ENCODE data around the gene FAM171A1.
A peak's percentile ranks its signal among the peaks of the same experiment; 100 is the strongest.

- TF ChIP-seq CTCF (optimal IDR thresholded peaks at IDR 0.05 in 1 of 3, IDR thresholded peaks at IDR 0.05 in 1 of 3, conservative IDR thresholded peaks at IDR 0.05 in 1 of 3; ENCODE audit: extremely low read depth in 1 of 3, insufficient read depth in 2 of 3, low read length in 3 of 3), result peak; percentile 87 to 96 (median 91)
- no peak for TF ChIP-seq EZH2 (IDR thresholded peaks at IDR 0.05; ENCODE audit: low read length)
Observed at GRCh38 chr10:15209827-15210509, 161.1 kb downstream of the FAM171A1 start.
